Neuron (in vitro differentiated cells): Measurements from ENCODE around the gene LPCAT2.

ENCODE experiments used
- H2AFZ ChIP-seq: one replicate; pipeline ENCODE4 v1.6.1; 2013; ENCODE audit warnings: low read depth, mild to moderate bottlenecking, inconsistent platforms, low read length, moderate library complexity
- H3K27me3 ChIP-seq: one replicate; pipeline ENCODE4 v1.6.1; 2013; ENCODE audit warnings: low read length; ENCODE audit not compliant: insufficient read depth
- H3K36me3 ChIP-seq: one replicate; pipeline ENCODE4 v1.6.1; 2013; ENCODE audit warnings: low read length; ENCODE audit not compliant: insufficient read depth
- H3K4me1 ChIP-seq: one replicate; pipeline ENCODE4 v1.6.1; 2013; ENCODE audit warnings: low read length; ENCODE audit not compliant: insufficient read depth
- H3K4me3 ChIP-seq: 2 replicates; pipeline ENCODE4 v1.5.1; 2013; ENCODE audit warnings: mild to moderate bottlenecking, low read length, moderate library complexity
- H3K9me3 ChIP-seq: one replicate; pipeline ENCODE4 v1.6.1; 2013; ENCODE audit warnings: low read length

The LPCAT2 gene

GRCh38 chr16:55559233-55559632 is 50.4 kb downstream of the LPCAT2 start:
- H3K36me3 ChIP-seq, result no peaks in the 10 kb centered on the region
- no peaks in the 10 kb centered on the region for H3K27me3 ChIP-seq
- no peak overlapping the region for H3K4me3 ChIP-seq
- no peak overlapping the region for H2AFZ ChIP-seq
- H3K9me3 ChIP-seq, result no peaks in the 10 kb centered on the region
- H3K4me1 ChIP-seq, result no peaks in the 10 kb centered on the region

- Histone ChIP-seq H3K27me3 (no peaks in the 10 kb centered on the region), H3K9me3 (no peaks in the 10 kb centered on the region), H3K4me3 (no peak overlapping the region), H3K4me1 (no peaks in the 10 kb centered on the region), H2AFZ (no peak overlapping the region), H3K36me3 (no peaks in the 10 kb centered on the region)
Observed at GRCh38 chr16:55559933-55560516, 51.2 kb downstream of the LPCAT2 start.

GRCh38 chr16:55561319-55561848 is 52.5 kb downstream of the LPCAT2 start:
- H3K9me3 ChIP-seq, result no peaks in the 10 kb centered on the region
- H2AFZ ChIP-seq, result no peak overlapping the region
- H3K4me3 ChIP-seq, result no peak overlapping the region
- H3K27me3 ChIP-seq, result no peaks in the 10 kb centered on the region
- no peaks in the 10 kb centered on the region for H3K36me3 ChIP-seq
- no peaks in the 10 kb centered on the region for H3K4me1 ChIP-seq

- Histone ChIP-seq H3K27me3 (no peaks in the 10 kb centered on the region), H3K4me3 (no peak overlapping the region), H3K4me1 (no peaks in the 10 kb centered on the region), H3K36me3 (no peaks in the 10 kb centered on the region), H2AFZ (no peak overlapping the region), H3K9me3 (no peaks in the 10 kb centered on the region)
Observed at GRCh38 chr16:55562936-55563335, 54.1 kb downstream of the LPCAT2 start.

GRCh38 chr16:55563797-55564196 is 54.9 kb downstream of the LPCAT2 start:
- Histone ChIP-seq H2AFZ (no peak overlapping the region), H3K4me3 (no peak overlapping the region)

GRCh38 chr16:55565086-55565485 is 56.2 kb downstream of the LPCAT2 start:
- H3K36me3 ChIP-seq, result no peaks in the 10 kb centered on the region
- H3K4me3 ChIP-seq, result no peak overlapping the region
- no peak overlapping the region for H2AFZ ChIP-seq
- H3K4me1 ChIP-seq, result peaks cover 1% of the 10 kb centered on the region
- H3K27me3 ChIP-seq, result no peaks in the 10 kb centered on the region
- H3K9me3 ChIP-seq, result no peaks in the 10 kb centered on the region

More at GRCh38 chr16:55563797-55564196, 54.9 kb downstream of the LPCAT2 start:
- no peaks in the 10 kb centered on the region for H3K9me3 ChIP-seq
- H3K4me1 ChIP-seq, result peaks cover 1% of the 10 kb centered on the region
- no peaks in the 10 kb centered on the region for H3K36me3 ChIP-seq
- H3K27me3 ChIP-seq, result no peaks in the 10 kb centered on the region

GRCh38 chr16:55566432-55567175 is 57.7 kb downstream of the LPCAT2 start, which contains the start of gene CAPNS2:
TSS of gene CAPNS2 (plus strand) at chr16:55566684. CDS start at chr16:55566757, 73 bp downstream.
- no peak within 1 kb of the TSS for H2AFZ ChIP-seq

GRCh38 chr16:55567382-55567781 is 58.5 kb downstream of the LPCAT2 start:
- no peak overlapping the region for H2AFZ ChIP-seq

More at GRCh38 chr16:55566432-55567175, 57.7 kb downstream of the LPCAT2 start, which contains the start of gene CAPNS2:
- Histone ChIP-seq H3K4me3 (no peak within 1 kb of the TSS), H3K4me1 (peaks cover 1% of the 10 kb centered on the region), H3K9me3 (no peaks in the 10 kb centered on the region), H3K27me3 (no peaks in the 10 kb centered on the region), H3K36me3 (no peaks in the 10 kb centered on the region)

GRCh38 chr16:55568207-55568606 is 59.3 kb downstream of the LPCAT2 start:
- Histone ChIP-seq H3K36me3 (no peaks in the 10 kb centered on the region), H3K4me1 (peaks cover 1% of the 10 kb centered on the region), H3K9me3 (no peaks in the 10 kb centered on the region), H3K27me3 (no peaks in the 10 kb centered on the region), H2AFZ (no peak overlapping the region), H3K4me3 (no peak overlapping the region)

More at GRCh38 chr16:55567382-55567781, 58.5 kb downstream of the LPCAT2 start:
- H3K27me3 ChIP-seq, result no peaks in the 10 kb centered on the region
- no peak overlapping the region for H3K4me3 ChIP-seq
- peaks cover 1% of the 10 kb centered on the region for H3K4me1 ChIP-seq
- H3K9me3 ChIP-seq, result no peaks in the 10 kb centered on the region
- H3K36me3 ChIP-seq, result no peaks in the 10 kb centered on the region

GRCh38 chr16:55569025-55569424 is 60.2 kb downstream of the LPCAT2 start:
- Histone ChIP-seq H3K36me3 (no peaks in the 10 kb centered on the region), H3K4me3 (no peak overlapping the region), H3K27me3 (no peaks in the 10 kb centered on the region), H3K4me1 (peaks cover 1% of the 10 kb centered on the region), H2AFZ (no peak overlapping the region), H3K9me3 (no peaks in the 10 kb centered on the region)

GRCh38 chr16:55570159-55570558 is 61.3 kb downstream of the LPCAT2 start:
- Histone ChIP-seq H3K4me1 (peaks cover 1% of the 10 kb centered on the region), H3K4me3 (no peak overlapping the region), H2AFZ (no peak overlapping the region), H3K27me3 (no peaks in the 10 kb centered on the region), H3K36me3 (no peaks in the 10 kb centered on the region), H3K9me3 (no peaks in the 10 kb centered on the region)

GRCh38 chr16:55571191-55571897 is 62.5 kb downstream of the LPCAT2 start:
- Histone ChIP-seq H3K4me1 (peaks cover 1% of the 10 kb centered on the region), H3K4me3 (no peak overlapping the region), H3K27me3 (no peaks in the 10 kb centered on the region), H3K36me3 (no peaks in the 10 kb centered on the region), H2AFZ (no peak overlapping the region), H3K9me3 (no peaks in the 10 kb centered on the region)

GRCh38 chr16:55572439-55572838 is 63.6 kb downstream of the LPCAT2 start:
- Histone ChIP-seq H3K27me3 (no peaks in the 10 kb centered on the region), H3K9me3 (no peaks in the 10 kb centered on the region), H3K4me3 (no peak overlapping the region), H3K36me3 (no peaks in the 10 kb centered on the region), H2AFZ (no peak overlapping the region), H3K4me1 (peaks cover 1% of the 10 kb centered on the region)
